Endothelial cell of umbilical vein (primary cell): ENCODE results near the gene NGLY1. TPM values are rescaled to one million over a fixed set of nuclear protein-coding genes. Genes with fewer than 3 reads are reported as not detected.

Source experiments
- BruUV-seq: library from RNA; stranded (reverse); fragments of 400-500 nt; replicated peaks from 2 replicates; lab custom pipeline; 2021; lab: Mats Ljungman, UMichigan
- CTCF ChIA-PET: fragments of 300-600, 350-600 bp; sonication (Branson Sonifier 250); formaldehyde crosslinking; loops from one replicate; lab custom pipeline; 2021; ENCODE audit warnings: antibody characterized with exemption, inconsistent platforms; lab: Charles Lee
- POLR2A ChIA-PET: fragments of 300-600, 350-600 bp; sonication (Branson Sonifier 250); formaldehyde crosslinking; loops from one replicate; lab custom pipeline; 2021; ENCODE audit warnings: antibody characterized with exemption, inconsistent platforms; lab: Charles Lee
- DNase-seq: peaks from one replicate; pipeline ENCODE4 v3.0.0-alpha.2; 2011; ENCODE audit warnings: low read depth, low spot score
- FAIRE-seq: peaks from 2 replicates; lab custom pipeline; 2011; peaks lifted over from hg19 to GRCh38; lab: Jason Lieb, UNC
- H2AFZ ChIP-seq: 2 replicates; pipeline ENCODE4 v1.6.0; 2012; ENCODE audit warnings: low read depth, low read length, control low read depth, inconsistent platforms
- H3K27ac ChIP-seq: 2 replicates; pipeline ENCODE4 v1.5.1; 2011; ENCODE audit warnings: low read depth, mild to moderate bottlenecking, control low read depth, low read length, moderate library complexity; ENCODE audit not compliant: insufficient read depth
- H3K27me3 ChIP-seq, 2 experiments: 2 replicates each; pipeline versions ENCODE4 v1.6.0 to v1.6.1; 2011; ENCODE audit warnings: low read length in 2 of 2, mixed read lengths in 1 of 2; ENCODE audit not compliant: control insufficient read depth in 2 of 2, insufficient read depth in 2 of 2
- H3K36me3 ChIP-seq, 2 experiments: 2 replicates in 1 of 2; 3 replicates in 1 of 2; pipeline ENCODE4 v1.5.1; 2011; ENCODE audit warnings: low read length in 2 of 2, mild to moderate bottlenecking in 1 of 2, moderate library complexity in 1 of 2; ENCODE audit not compliant: control insufficient read depth in 2 of 2, insufficient read depth in 2 of 2; ENCODE audit errors: extremely low read depth in 1 of 2
- H3K4me1 ChIP-seq: 3 replicates; pipeline ENCODE4 v1.5.1; 2011; ENCODE audit warnings: mild to moderate bottlenecking, low read length; ENCODE audit not compliant: control insufficient read depth, insufficient read depth; ENCODE audit errors: extremely low read depth
- H3K4me2 ChIP-seq: 2 replicates; pipeline ENCODE4 v1.6.1; 2011; ENCODE audit warnings: low read length, control low read depth, mixed read lengths; ENCODE audit not compliant: insufficient read depth
- H3K4me3 ChIP-seq, 3 experiments: fragments of 200-600 bp in 1 of 3; sonication (generic), shearing (Covaris generic) in 1 of 3; replicated peaks in 1 of 3; 2 replicates each; pipeline ENCODE4 v1.5.1; 2011 to 2016; ENCODE audit warnings: control low read depth in 3 of 3, low read length in 3 of 3, mild to moderate bottlenecking in 2 of 3, inconsistent platforms in 1 of 3, low read depth in 1 of 3, moderate library complexity in 1 of 3; ENCODE audit not compliant: insufficient read depth in 1 of 3
- H3K79me2 ChIP-seq: 2 replicates; pipeline ENCODE4 v1.6.0; 2012; ENCODE audit warnings: low read length, inconsistent platforms; ENCODE audit not compliant: control insufficient read depth, insufficient read depth
- H3K9ac ChIP-seq: replicated peaks from 2 replicates; pipeline ENCODE3; 2011; ENCODE audit warnings: low read length, control low read depth; ENCODE audit not compliant: insufficient read depth; ENCODE audit errors: extremely low read depth
- H3K9me1 ChIP-seq: replicated peaks from 3 replicates; pipeline ENCODE4 v1.6.0; 2011; ENCODE audit warnings: mild to moderate bottlenecking, low read length; ENCODE audit not compliant: control insufficient read depth, insufficient read depth; ENCODE audit errors: extremely low read depth
- H3K9me3 ChIP-seq: replicated peaks from 2 replicates; pipeline ENCODE4 v1.5.1; 2012; ENCODE audit warnings: low read length, inconsistent platforms; ENCODE audit not compliant: control insufficient read depth, insufficient read depth
- H4K20me1 ChIP-seq: replicated peaks from 2 replicates; pipeline ENCODE3; 2011; ENCODE audit warnings: mild to moderate bottlenecking, low read length; ENCODE audit not compliant: control insufficient read depth, insufficient read depth; ENCODE audit errors: extremely low read depth
- CTCF ChIP-seq, 2 donors: IDR thresholded peaks; 1 replicate in 1 of 2; 2 replicates in 1 of 2; pipeline ENCODE4 v1.5.1; 2011; ENCODE audit warnings: low read length in 2 of 2, mild to moderate bottlenecking in 2 of 2, moderate library complexity in 2 of 2, control low read depth in 1 of 2, inconsistent platforms in 1 of 2, low read depth in 1 of 2; ENCODE audit not compliant: insufficient read depth in 1 of 2; ENCODE audit errors: extremely low read depth in 1 of 2
- EZH2 ChIP-seq: IDR thresholded peaks from 2 replicates; pipeline ENCODE4 v1.6.1; 2012; ENCODE audit warnings: borderline replicate concordance, low read depth, mild to moderate bottlenecking, moderate library complexity, low read length, inconsistent platforms; ENCODE audit not compliant: severe bottlenecking
- FOS ChIP-seq: IDR thresholded peaks from 2 replicates; pipeline ENCODE4 v1.6.1; 2011; ENCODE audit warnings: mild to moderate bottlenecking, low read length, moderate library complexity, borderline replicate concordance; ENCODE audit not compliant: insufficient read depth
- GATA2 ChIP-seq: IDR thresholded peaks from 2 replicates; pipeline ENCODE4 v1.7.0; 2011; ENCODE audit warnings: low read depth, mild to moderate bottlenecking, moderate library complexity, mixed read lengths, low read length; ENCODE audit not compliant: insufficient read length, insufficient read depth
- JUN ChIP-seq: IDR thresholded peaks from 2 replicates; pipeline ENCODE4 v1.6.1; 2011; ENCODE audit warnings: borderline replicate concordance, low read depth; ENCODE audit not compliant: insufficient read length, insufficient read depth
- MYC ChIP-seq: IDR thresholded peaks from one replicate; pipeline ENCODE4 v1.6.1; 2011; ENCODE audit warnings: mild to moderate bottlenecking, low read depth, low read length
- POLR2A ChIP-seq: IDR thresholded peaks from 2 replicates; pipeline ENCODE4 v1.6.1; 2012; ENCODE audit warnings: low read depth, mild to moderate bottlenecking, control low read depth, low read length
- POLR2AphosphoS5 ChIP-seq: IDR thresholded peaks from 2 replicates; pipeline ENCODE4 v1.6.1; 2012; ENCODE audit warnings: low read depth, mild to moderate bottlenecking, control low read depth, low read length, moderate library complexity; ENCODE audit not compliant: insufficient read depth
- dilution Hi-C: fragments of 300-500 bp; cut with MboI; formaldehyde crosslinking; loops from one replicate; pipeline ENCODE4 v1.15.0; 2019; ENCODE audit warnings: low sequenced_read_pairs; ENCODE audit not compliant: extremely low pct_ligation_motif_present
- intact Hi-C: fragments of 100-400 bp; cut with micrococcal nuclease; formaldehyde crosslinking; loops from one replicate; pipeline ENCODE4 v1.10.0; 2022
- polyA plus RNA-seq, 4 experiments: library from polyadenylated mRNA; depleted of rRNA in 3 of 4; stranded (reverse) in 3 of 4; unstranded in 1 of 4; fragments of >200 nt; gene quantifications; 2 replicates each; pipeline versions ENCODE4 v1.2.1 to v1.2.3, GENCODE V29; 2011 to 2012; ENCODE audit warnings: missing spikeins in 1 of 4
- total RNA-seq: library from RNA; stranded (reverse); gene quantifications from 2 replicates; pipeline ENCODE4 v1.2.3, GENCODE V29; 2021
- TF ChIP-seq, protein P1 (sequence below): IDR thresholded peaks from 2 replicates; pipeline ENCODE4 v1.6.1; 2011; ENCODE audit not compliant: insufficient read depth, insufficient read length

Gene NGLY1
- total and polyA plus RNA-seq, 2 donors (not counting 3 experiments of a cell fraction or from before 2014, with no cell fraction given), result 5.3 to 29.6 TPM

DNA sequence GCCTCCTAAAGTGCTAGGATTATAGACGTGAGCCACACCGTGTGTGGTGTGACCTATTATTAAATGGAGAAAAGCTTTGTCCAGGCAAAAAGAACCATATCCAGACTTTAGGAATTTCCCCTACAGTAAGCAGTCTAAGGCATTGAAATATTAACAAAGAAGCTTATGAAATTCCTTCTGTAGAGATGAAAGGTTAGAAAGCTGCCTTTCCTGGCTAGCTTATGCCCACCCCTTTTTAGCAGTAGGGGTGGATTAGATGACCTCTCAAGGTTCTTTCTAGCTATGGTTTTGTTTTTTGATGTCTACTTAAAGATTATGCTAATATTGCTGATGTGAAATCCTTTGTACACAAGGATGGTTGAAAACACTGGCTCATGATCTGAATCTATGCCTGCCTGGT, 20.6 kb upstream of the NGLY1 start:
- H3K4me1 ChIP-seq, result no peaks in the 10 kb centered on the region
- TF ChIP-seq POLR2A, result no peak
- TF ChIP-seq POLR2AphosphoS5, result no peak
- TF ChIP-seq GATA2, result no peak
- no peak for TF ChIP-seq MYC
- TF ChIP-seq EZH2, result no peak
- TF ChIP-seq, protein P1, sequence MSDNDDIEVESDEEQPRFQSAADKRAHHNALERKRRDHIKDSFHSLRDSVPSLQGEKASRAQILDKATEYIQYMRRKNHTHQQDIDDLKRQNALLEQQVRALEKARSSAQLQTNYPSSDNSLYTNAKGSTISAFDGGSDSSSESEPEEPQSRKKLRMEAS, result no peak
- no peak for TF ChIP-seq CTCF (IDR thresholded peaks at IDR 0.05; ENCODE audit: extremely low read depth in 1 of 2, insufficient read depth in 1 of 2, low read depth in 1 of 2, low read length in 2 of 2)
- TF ChIP-seq FOS, result no peak
- no peak for TF ChIP-seq JUN
- no peaks in the 10 kb centered on the region for H4K20me1 ChIP-seq
- H3K9me3 ChIP-seq, result no peaks in the 10 kb centered on the region
- no peak overlapping the region for H3K27ac ChIP-seq
- H3K9ac ChIP-seq, result no peak overlapping the region
- no TSS peak for BruUV-seq
- DNase-seq, result no peak
- H2AFZ ChIP-seq, result no peak overlapping the region
- ChIA-PET POLR2A (no interaction called here), CTCF (no interaction called here)
- no peak overlapping the region for H3K4me2 ChIP-seq
- H3K36me3 ChIP-seq, result no peaks in the 10 kb centered on the region
- peaks cover 2 to 3% of the 10 kb centered on the region in 2 experiments for H3K27me3 ChIP-seq
- no peaks in the 10 kb centered on the region for H3K9me1 ChIP-seq
- H3K4me3 ChIP-seq, result no peak overlapping the region
- no peaks in the 10 kb centered on the region for H3K79me2 ChIP-seq
- intact Hi-C loops, result no loop called here
- dilution Hi-C loops, result no loop called here
- FAIRE-seq, result no peak
